Left renal pelvis (tissue), 4 donors: ENCODE data around the gene EMC9. TPM values are rescaled to one million over a fixed set of nuclear protein-coding genes. Genes with fewer than 3 reads are reported as not detected.

Experiments
- DNase-seq, 4 donors: peaks; one replicate each; pipeline ENCODE4 v3.0.0-alpha.2; 2013; ENCODE audit warnings: low read depth in 4 of 4, low spot score in 3 of 4
- polyA plus RNA-seq, 4 donors: library from polyadenylated mRNA; unstranded; fragments of 120-200 nt; gene quantifications; one replicate each; pipeline ENCODE4 v1.2.1, GENCODE V29; 2013; ENCODE audit not compliant: insufficient read length in 4 of 4

The EMC9 gene
- polyA plus RNA-seq, 4 donors: 9.7 to 21.4 (median 19.4) TPM

- no peak for DNase-seq
Measured at GRCh38 chr14:24133735-24134134, 7.7 kb downstream of the EMC9 start.

DNA sequence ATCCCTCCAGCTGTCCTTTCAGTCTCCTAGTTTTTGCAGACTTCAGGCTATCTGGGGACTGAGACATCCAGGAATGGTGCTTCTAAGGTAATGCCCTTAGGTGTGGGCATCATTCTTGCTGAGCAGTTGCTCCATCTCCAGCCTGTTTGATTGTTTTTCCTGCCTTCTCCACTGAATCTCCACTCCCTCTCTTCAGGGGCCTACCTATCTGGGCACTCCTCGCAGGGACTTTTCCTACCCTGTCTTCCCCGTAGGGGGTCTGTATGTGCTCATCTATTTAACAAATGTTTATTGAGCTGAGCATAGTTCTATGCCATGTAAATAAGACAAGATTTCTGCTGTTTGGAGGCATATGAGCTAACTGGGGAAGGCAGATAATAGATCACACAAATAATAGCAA lies 8.4 kb downstream of the EMC9 start:
- DNase-seq: no peak

DNA sequence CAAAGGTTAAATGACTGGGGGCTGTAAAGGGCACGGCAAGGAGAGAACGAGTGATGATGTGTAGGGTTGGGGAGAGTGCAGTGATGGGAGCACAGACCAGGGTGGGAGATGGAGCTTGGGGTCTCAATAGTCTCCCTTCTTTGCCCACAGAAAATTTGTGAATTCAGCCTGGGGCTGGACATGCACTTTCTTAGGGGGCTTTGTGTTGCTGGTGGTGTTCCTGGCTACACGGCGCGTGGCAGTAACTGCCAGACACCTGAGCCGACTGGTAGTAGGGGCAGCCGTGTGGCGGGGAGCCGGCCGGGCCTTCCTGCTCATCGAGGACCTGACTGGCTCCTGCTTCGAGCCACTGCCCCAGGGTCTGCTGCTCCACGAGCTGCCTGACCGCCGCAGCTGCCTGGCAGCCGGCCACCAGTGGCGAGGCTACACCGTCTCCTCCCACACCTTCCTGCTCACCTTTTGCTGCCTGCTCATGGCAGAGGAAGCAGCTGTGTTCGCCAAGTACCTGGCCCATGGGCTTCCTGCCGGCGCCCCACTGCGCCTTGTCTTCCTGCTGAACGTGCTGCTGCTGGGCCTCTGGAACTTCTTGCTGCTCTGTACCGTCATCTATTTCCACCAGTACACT lies 9.2 kb downstream of the EMC9 start:
- no peak for DNase-seq

DNA sequence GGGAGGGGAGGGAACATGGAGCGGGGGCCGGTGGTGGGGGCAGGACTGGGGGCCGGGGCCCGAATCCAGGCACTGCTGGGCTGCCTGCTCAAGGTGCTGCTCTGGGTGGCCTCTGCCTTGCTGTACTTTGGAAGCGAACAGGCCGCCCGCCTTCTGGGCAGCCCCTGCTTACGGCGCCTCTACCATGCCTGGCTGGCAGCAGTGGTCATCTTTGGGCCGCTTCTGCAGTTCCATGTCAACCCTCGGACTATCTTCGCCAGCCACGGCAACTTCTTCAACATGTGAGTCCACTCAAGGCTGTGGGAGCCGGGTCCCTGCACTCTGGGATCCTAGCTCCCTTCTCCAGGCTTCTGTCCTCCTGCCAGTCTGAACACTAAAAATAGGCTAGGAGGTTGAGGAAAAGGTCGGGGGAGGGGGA lies 9.8 kb downstream of the EMC9 start:
- no peak for DNase-seq

DNA sequence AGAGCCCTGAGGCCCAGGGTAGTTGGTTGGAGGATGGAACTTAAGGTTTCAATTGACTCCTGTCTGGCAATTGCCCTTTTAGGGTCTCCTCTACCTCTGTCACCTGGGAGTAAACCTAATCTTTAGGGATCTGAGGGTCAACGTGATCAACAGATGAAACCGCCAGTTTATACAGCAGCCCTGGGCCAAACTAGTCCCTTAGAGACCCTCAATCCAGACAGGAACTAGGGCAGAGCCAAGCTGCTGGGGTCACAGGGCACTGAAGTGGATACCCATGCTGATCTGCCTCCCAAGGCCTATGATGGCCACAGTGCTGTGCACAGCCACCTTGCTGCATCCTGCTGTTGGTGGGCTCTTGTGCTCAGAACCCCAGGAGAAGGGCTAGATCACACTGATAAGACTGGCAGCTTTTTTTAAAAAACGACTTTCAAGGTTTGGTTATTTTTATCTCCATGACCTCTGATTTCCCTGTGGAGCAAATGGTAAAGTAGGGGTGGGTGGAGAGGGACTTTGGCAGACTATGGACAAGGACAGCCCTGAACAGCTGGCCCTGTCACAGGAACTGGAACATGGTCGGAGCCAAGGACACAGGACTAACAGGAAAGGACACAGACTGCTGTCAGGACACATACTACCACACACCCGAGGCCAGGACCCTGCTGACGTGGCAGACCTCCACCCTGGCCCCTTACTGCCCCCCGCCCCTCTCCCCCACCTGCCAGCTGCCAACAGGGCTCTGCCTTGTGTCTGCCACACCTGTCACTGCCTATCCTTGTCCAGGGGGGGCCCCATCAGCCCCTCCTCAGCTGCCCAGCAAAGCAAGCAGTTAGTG lies 10.5 kb downstream of the EMC9 start:
- no peak for DNase-seq

- no peak for DNase-seq
Measured at GRCh38 chr14:24130380-24130716, 11.0 kb downstream of the EMC9 start, which contains the start of gene FITM1. TSS of gene FITM1 (plus strand) at chr14:24130659. CDS start at chr14:24131564, 905 bp downstream.

DNA sequence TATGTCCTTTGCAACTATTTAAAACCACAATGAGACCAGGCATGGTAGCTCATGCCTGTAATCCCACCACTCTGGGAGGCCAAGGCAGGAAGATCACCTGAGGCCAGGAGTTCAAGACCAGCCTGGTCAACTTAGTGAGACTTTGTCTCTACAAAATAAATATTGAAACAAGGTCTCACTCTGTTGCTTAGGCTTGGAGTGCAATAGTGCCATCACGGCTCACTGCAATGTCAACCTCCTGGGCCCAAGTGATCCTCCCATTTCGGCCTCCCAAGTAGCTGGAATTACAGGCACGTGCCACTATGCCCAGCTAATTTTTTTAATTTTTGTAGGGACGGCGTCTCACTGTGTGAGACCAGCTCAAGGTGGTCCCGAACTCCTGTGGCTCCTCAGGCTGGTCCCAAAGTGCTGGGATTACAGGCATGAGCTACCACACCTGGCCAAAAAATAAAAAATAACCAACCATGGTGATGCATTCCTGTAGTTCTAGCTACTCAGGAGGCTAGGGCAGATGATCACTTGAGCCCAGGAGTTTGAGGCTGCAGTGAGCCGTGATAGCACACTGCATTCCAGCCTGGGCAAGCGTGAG lies 11.9 kb downstream of the EMC9 start:
- no peak for DNase-seq

GRCh38 chr14:24127673-24128072 lies 13.7 kb downstream of the EMC9 start:
- DNase-seq: no peak

- no peak for DNase-seq
Measured at GRCh38 chr14:24126939-24127338, 14.5 kb downstream of the EMC9 start.

DNA sequence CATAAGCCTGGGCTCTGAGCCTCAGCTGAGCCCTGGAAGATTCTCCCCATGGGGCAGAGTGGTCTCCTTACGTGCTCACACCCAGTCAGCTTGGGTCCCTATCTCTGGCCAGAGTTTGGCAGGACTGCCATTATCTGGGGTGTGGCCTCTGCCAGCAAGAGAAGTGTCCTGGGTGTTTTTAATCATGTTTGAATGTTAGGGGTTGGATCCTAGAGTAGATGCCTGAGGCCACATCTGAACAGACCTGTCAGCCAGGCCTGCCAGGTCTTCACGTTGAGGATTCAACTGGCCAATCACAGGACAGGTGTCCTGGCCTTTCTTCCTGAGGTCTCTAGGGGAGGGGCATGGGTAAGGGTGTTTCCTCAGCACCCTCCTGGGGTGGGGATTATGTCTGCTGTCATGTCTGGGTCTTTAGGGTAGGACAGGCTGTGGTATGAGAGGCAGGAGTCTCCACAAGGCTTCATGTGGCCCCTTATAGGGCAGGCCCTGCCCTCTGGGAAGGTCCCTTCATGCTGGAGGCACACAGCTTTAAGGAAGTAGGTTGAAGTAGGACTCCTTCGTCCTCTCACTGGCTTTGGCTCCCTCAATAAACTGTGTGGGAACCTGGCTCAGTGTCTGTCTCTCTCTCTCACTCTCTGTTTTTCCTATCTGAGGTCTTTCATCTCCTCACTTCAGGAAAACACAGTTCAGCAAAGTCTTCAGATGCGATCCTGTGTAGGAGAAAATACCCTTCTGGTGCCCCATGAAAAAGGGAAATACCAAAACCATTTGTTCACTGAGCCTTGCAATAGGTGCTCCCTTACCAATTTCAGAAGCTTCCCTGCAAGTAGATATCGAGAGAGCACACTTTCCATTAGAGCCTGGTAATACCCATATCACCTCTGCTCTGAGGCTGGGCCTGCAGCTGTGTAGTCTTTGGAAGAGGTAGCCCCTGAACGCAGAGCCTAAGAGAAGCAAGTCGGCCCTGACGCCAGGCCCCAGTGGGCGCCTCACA lies 17.7 kb downstream of the EMC9 start:
- no peak for DNase-seq

GRCh38 chr14:24122898-24123297 lies 18.5 kb downstream of the EMC9 start:
- DNase-seq: no peak

GRCh38 chr14:24122416-24122815 lies 19.0 kb downstream of the EMC9 start:
- DNase-seq: no peak

DNA sequence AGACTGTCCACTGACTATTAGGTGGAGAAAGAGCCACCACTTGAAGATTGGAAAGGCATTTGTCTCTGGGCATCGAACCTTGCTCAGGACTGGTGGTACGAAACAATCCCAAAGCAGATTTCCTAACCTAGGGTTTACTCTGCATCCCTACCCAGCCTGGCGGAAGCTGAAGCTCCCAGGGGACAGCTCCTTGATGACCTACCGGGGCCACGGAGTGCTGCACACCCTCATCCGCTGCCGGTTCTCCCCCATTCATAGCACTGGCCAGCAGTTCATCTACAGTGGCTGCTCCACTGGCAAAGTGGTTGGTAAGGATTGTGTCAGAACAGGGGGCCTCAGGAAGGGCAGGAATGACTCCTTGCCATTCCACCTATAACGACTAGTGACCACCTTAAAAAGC lies 20.2 kb downstream of the EMC9 start:
- no peak for DNase-seq

GRCh38 chr14:24119691-24120090 lies 21.7 kb downstream of the EMC9 start:
- no peak for DNase-seq

DNA sequence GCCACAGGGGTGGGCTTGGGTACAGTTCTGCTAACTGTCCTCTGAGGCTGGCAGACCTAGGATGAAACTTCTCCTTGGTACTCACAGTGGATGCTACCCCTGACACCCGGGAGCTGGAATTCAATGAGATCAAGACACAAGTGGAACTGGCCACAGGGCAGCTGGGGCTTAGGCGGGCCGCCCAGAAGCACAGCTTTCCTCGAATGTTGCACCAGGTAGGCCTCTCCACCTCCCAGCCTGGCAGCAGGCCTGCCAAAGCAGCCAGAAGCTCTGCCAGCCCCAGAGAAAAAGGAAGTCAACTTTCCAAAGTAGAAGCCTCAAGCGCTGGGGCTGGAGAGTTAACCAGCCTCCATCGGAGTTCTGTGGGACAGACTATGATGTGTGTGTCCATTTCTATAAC lies 24.2 kb downstream of the EMC9 start:
- no peak for DNase-seq

DNA sequence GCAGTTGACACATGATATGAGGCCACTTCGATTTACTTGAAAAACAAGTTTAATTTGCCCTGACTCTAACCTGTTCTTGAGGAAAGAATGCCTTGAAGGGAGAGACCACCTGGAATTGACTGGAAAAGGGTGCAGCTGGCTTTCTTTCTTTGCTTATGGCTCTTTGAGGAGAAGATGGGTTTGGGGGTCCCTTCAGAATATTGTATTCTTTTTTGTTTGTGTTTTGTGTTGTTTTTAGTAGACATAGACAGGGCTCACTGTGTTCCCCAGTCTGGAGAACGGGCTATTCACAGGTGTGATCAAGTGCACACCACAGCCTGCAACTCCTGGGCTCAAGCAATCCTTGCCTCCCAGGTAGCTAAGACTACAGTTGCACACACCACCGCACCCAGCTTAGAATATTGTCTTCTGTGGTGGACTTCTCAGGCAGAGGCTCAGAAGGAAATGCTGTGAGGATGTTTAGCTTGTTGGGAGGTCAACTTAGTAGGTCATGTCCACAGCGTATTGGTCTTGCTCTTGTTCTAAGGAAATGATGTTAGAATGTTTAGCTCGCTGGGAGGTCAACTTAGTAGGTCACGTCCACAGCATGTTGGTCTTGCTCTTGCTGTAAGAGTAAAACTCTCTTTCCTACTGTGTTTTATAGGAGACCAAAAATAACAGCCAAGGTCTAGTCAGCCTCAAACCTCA lies 25.1 kb downstream of the EMC9 start:
- no peak for DNase-seq

- no peak for DNase-seq
Measured at GRCh38 chr14:24115422-24116127, 25.8 kb downstream of the EMC9 start.

DNA sequence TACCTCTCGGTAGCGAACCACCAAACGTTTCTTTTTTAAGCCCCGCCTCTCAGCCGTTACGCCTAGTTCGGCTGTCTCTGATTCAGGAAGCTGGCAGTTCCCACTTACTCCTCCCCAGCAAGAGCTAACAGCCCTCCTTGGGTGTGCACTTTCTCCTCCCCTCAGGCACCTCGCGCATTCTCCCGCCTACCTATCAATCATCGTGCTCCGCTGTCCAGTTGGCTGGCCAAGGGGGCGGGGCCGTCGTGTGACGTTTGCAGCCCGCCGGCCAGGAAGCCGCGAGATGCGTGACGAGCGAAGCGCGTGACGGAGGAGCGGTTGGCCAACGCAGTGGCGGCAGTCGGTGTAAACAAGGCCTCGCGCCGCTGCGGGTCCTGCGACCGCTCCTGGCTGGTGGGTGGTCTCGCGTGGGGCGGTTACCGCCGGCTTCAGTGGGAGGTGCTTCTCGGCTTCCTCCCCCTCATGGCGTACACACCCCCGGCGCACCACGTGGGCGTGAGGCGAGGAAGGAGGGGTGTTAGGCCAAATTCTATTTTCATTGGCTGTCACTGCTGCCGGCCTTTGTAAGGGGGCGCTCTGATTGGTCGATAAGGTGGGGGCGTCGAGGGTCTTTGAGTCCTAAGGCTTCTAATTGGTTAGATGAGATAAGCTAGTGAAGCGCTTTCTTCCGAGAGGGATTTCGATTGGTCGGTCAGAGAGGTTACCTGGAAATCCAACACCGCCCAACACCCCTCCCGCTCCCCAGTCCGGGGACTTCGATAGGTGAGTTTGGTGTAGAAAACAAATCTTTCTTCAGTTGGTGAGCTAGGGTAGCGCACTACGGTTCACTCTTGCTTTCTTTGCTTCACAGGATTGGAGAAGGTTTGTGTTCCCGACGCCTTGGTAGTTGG lies 26.6 kb downstream of the EMC9 start, which contains the start of the genes DCAF11 and NRL:
Gene DCAF11 (plus strand): TSS at position 246 of the 890 bp plus-strand sequence. CDS start 818 bp downstream, outside the sequence.
Gene NRL (minus strand): TSS at position 418 of the 890 bp plus-strand sequence. CDS start 32,101 bp downstream, outside the sequence.
- DNase-seq: peak; percentile 99
